Transverse colon (tissue), 4 donors: ENCODE data around the gene KCNC4. TPM values are rescaled to one million over a fixed set of nuclear protein-coding genes. Genes with fewer than 3 reads are reported as not detected.

ENCODE experiments used
- DNase-seq: peaks from one replicate; pipeline ENCODE4 v3.0.0-alpha.2; 2019
- H3K27ac ChIP-seq, 4 donors: fragments of 200-600 bp; sonication (generic); 2 replicates each; pipeline ENCODE4 v1.5.1; 2016 to 2018; ENCODE audit warnings: inconsistent platforms in 4 of 4
- H3K27me3 ChIP-seq: fragments of 200-600 bp; sonication (generic); 2 replicates; pipeline ENCODE4 v1.5.1; 2017; ENCODE audit warnings: inconsistent platforms
- H3K36me3 ChIP-seq, 4 donors: fragments of 200-600 bp; sonication (generic); 2 replicates each; pipeline ENCODE4 v1.5.1; 2017 to 2019; ENCODE audit warnings: inconsistent platforms in 4 of 4
- H3K4me1 ChIP-seq, 4 donors: fragments of 200-600 bp; sonication (generic); 2 replicates each; pipeline ENCODE4 v1.5.1; 2017 to 2020; ENCODE audit warnings: inconsistent platforms in 4 of 4
- H3K4me3 ChIP-seq, 4 donors: fragments of 200-600 bp; sonication (generic); 1 replicate in 1 of 4; 2 replicates in 3 of 4; pipeline versions ENCODE4 v1.5.1 to v1.6.1; 2017 to 2019; ENCODE audit warnings: inconsistent platforms in 4 of 4
- H3K9me3 ChIP-seq, 2 donors: fragments of 200-600 bp; sonication (generic); 2 replicates each; pipeline ENCODE4 v1.5.1; 2017 to 2019; ENCODE audit warnings: inconsistent platforms in 2 of 2
- EP300 ChIP-seq: sonication (generic); formaldehyde crosslinking; IDR thresholded peaks from one replicate; pipeline ENCODE4 v1.6.1; 2017; ENCODE audit warnings: antibody characterized with exemption, low read depth
- POLR2A ChIP-seq: fragments of 450-650 bp; IDR thresholded peaks from one replicate; pipeline ENCODE4 v1.6.1; 2016; ENCODE audit warnings: antibody characterized with exemption, mild to moderate bottlenecking, moderate library complexity
- POLR2AphosphoS5 ChIP-seq, 3 donors: sonication (generic); formaldehyde crosslinking; IDR thresholded peaks; one replicate each; pipeline ENCODE4 v1.6.1; 2016; ENCODE audit warnings: antibody characterized with exemption in 3 of 3
- WGBS, 2 donors: methylation state at CpG; one replicate each; pipeline ENCODE4 v1.1.5; 2018; ENCODE audit warnings: low coverage in 1 of 2; 5-methylcytosine and 5-hydroxymethylcytosine counted together
- in situ Hi-C, 4 donors: fragments of 200-750 bp; cut with MboI; loops; one replicate each; pipeline versions ENCODE4 v1.15.0 to v1.15.1; 2017; ENCODE audit warnings: low sequenced_read_pairs in 3 of 4, low pct_ligation_motif_present in 1 of 4, low pct_unique_long_range_greater_than_20kb in 1 of 4
- intact Hi-C: fragments of 100-400 bp; cut with DNase I; formaldehyde crosslinking; loops from one replicate; pipeline ENCODE4 v1.15.1; 2023; ENCODE audit warnings: low total_unique reads
- total RNA-seq, 4 donors: library from RNA; depleted of rRNA; stranded (reverse); fragments of >200 nt; gene quantifications; one replicate each; pipeline ENCODE4 v1.1.0, GENCODE V29; 2016
- TF ChIP-seq, protein P1 (sequence below), 5 experiments: fragments of 200-600 bp in 3 of 5; fragments of 450-650 bp in 2 of 5; sonication (generic) in 3 of 5; IDR thresholded peaks; 1 replicate in 2 of 5; 2 replicates in 3 of 5; pipeline ENCODE4 v1.5.1; 2016 to 2017; ENCODE audit warnings: antibody characterized with exemption in 5 of 5, inconsistent platforms in 3 of 5, mild to moderate bottlenecking in 2 of 5, moderate library complexity in 1 of 5

The KCNC4 gene
- total RNA-seq, 4 donors from 2014 or later = 1.8 to 25.8 (median 4.9) TPM

- Histone ChIP-seq H3K27me3 (no peaks in the 10 kb centered on the region), H3K27ac (no peak overlapping the region), H3K4me1 (no peaks in the 10 kb centered on the region), H3K9me3 (no peaks in the 10 kb centered on the region), H3K36me3 (no peaks in the 10 kb centered on the region), H3K4me3 (no peak overlapping the region)
- in situ Hi-C loops (no loop called here), intact Hi-C loops (no loop called here)
- no peak for TF ChIP-seq POLR2A
- TF ChIP-seq, protein P1, sequence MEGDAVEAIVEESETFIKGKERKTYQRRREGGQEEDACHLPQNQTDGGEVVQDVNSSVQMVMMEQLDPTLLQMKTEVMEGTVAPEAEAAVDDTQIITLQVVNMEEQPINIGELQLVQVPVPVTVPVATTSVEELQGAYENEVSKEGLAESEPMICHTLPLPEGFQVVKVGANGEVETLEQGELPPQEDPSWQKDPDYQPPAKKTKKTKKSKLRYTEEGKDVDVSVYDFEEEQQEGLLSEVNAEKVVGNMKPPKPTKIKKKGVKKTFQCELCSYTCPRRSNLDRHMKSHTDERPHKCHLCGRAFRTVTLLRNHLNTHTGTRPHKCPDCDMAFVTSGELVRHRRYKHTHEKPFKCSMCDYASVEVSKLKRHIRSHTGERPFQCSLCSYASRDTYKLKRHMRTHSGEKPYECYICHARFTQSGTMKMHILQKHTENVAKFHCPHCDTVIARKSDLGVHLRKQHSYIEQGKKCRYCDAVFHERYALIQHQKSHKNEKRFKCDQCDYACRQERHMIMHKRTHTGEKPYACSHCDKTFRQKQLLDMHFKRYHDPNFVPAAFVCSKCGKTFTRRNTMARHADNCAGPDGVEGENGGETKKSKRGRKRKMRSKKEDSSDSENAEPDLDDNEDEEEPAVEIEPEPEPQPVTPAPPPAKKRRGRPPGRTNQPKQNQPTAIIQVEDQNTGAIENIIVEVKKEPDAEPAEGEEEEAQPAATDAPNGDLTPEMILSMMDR (IDR thresholded peaks at IDR 0.05) = no peak
- no peak for TF ChIP-seq EP300
- TF ChIP-seq POLR2AphosphoS5 (IDR thresholded peaks at IDR 0.05) = no peak
- DNase-seq = no peak
- 91 to 93% methylated on average over 3 to 10 of the region's 10 CpGs for WGBS, 2 donors
These were observed 38.1 kb upstream of the KCNC4 start for GRCh38 chr1:110172001-110172400.

DNA sequence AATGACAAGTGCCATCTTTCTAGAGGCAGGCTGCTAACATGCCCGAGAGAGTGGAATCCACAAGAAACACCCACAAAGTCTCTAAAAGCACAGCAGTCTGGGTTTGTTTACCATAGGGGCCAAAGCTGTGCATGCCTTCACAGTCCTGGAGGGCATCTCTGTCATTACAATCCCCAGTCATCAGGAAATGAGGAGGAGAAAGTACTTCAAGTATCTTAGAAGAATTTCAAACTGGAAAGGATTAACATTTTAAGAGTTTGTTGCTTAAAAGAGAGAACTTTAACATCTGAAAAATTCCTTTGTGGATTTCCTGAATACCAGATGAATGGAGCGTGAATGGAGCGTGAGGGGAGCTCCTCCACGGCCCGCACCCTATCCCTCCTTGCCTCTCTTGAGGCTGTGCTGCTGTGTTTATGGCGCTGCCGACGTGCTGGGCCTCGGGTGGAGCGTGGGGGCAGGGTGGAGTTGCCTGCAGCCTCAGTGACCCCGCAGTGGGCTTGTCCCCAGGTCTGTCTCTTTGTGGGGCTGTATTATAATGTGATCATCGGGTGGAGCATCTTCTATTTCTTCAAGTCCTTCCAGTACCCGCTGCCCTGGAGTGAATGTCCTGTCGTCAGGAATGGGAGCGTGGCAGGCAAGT, 36.5 kb upstream of the KCNC4 start:
- TF ChIP-seq, protein P1 (IDR thresholded peaks at IDR 0.05) = no peak
- TF ChIP-seq POLR2A = no peak
- no peak for TF ChIP-seq POLR2AphosphoS5 (IDR thresholded peaks at IDR 0.05)
- no peak for TF ChIP-seq EP300
- H3K9me3 ChIP-seq = no peaks in the 10 kb centered on the region
- no peaks in the 10 kb centered on the region for H3K27me3 ChIP-seq
- no peaks in the 10 kb centered on the region for H3K36me3 ChIP-seq
- no peaks in the 10 kb centered on the region for H3K4me1 ChIP-seq
- H3K27ac ChIP-seq = no peak overlapping the region
- intact Hi-C loops = no loop called here
- no peak for DNase-seq
- H3K4me3 ChIP-seq = no peak overlapping the region
- in situ Hi-C loops = no loop called here
- WGBS, 2 donors = 66 to 82% methylated on average over 4 to 15 of the region's 15 CpGs

- Histone ChIP-seq H3K27ac (no peak overlapping the region), H3K4me1 (no peaks in the 10 kb centered on the region), H3K9me3 (no peaks in the 10 kb centered on the region), H3K36me3 (no peaks in the 10 kb centered on the region), H3K27me3 (no peaks in the 10 kb centered on the region), H3K4me3 (no peak overlapping the region)
- no peak for DNase-seq
- intact Hi-C loops (loop anchor here (5.0 kb wide), 1 partner anchor 1178 kb away; no protein-coding TSS in a partner anchor), in situ Hi-C loops (no loop called here)
- no peak for TF ChIP-seq EP300
- WGBS, 2 donors = 70% methylated on average over 2 of the region's 2 CpGs; no CpG with 5 or more reads in 1 of the 2 donors
These were observed 35.2 kb upstream of the KCNC4 start for GRCh38 chr1:110174961-110175360.

- Histone ChIP-seq H3K9me3 (no peaks in the 10 kb centered on the region), H3K4me1 (no peaks in the 10 kb centered on the region)
- WGBS, 2 donors = 50 to 80% methylated on average over 2 to 9 of the region's 9 CpGs
These were observed 33.7 kb upstream of the KCNC4 start for GRCh38 chr1:110176299-110176956.

More at GRCh38 chr1:110176299-110176956, 33.7 kb upstream of the KCNC4 start:
- DNase-seq = peak; percentile 29
- no peak overlapping the region for H3K4me3 ChIP-seq
- TF ChIP-seq POLR2A (no peak), POLR2AphosphoS5 (IDR thresholded peaks at IDR 0.05) (no peak), EP300 (no peak)
- TF ChIP-seq, protein P1 (IDR thresholded peaks at IDR 0.05) = no peak
- in situ Hi-C loops (no loop called here), intact Hi-C loops (loop anchor here (5.0 kb wide), 1 partner anchor 1179 kb away; no protein-coding TSS in a partner anchor)
- H3K36me3 ChIP-seq = no peaks in the 10 kb centered on the region
- no peak overlapping the region for H3K27ac ChIP-seq
- H3K27me3 ChIP-seq = no peaks in the 10 kb centered on the region
